ENCODE data around the gene OR10A6.

GRCh38 chr11:7901319-7901854 lies 29.7 kb downstream of the OR10A6 start:
- no peak for TF ChIP-seq POLR2A (IDR thresholded peaks at IDR 0.05; ENCODE audit: low read length)
- no peak for TF ChIP-seq EHMT2 (IDR thresholded peaks at IDR 0.05; ENCODE audit: low read depth)
- TF ChIP-seq EP300 (IDR thresholded peaks at IDR 0.05): no peak
- no peak for TF ChIP-seq CTCF (IDR thresholded peaks at IDR 0.05)
- no peak for TF ChIP-seq POLR2AphosphoS2 (conservative IDR thresholded peaks at IDR 0.05; ENCODE audit: low read length)
- TF ChIP-seq PBX3 (IDR thresholded peaks at IDR 0.05): no peak
- TF ChIP-seq ELK1 (IDR thresholded peaks at IDR 0.05; ENCODE audit: low read depth, low read length): no peak
- no peak for TF ChIP-seq JUN (IDR thresholded peaks at IDR 0.05)
- no peak for TF ChIP-seq MAFK (IDR thresholded peaks at IDR 0.05; ENCODE audit: partially characterized antibody)
